ENCODE results near the gene NCOA7.
"Not testable (repeated sequence)": the region's sequence is repeated elsewhere in the genome, so short reads cannot be mapped to it uniquely, and the experiment has no call there.

The NCOA7 gene

DNA sequence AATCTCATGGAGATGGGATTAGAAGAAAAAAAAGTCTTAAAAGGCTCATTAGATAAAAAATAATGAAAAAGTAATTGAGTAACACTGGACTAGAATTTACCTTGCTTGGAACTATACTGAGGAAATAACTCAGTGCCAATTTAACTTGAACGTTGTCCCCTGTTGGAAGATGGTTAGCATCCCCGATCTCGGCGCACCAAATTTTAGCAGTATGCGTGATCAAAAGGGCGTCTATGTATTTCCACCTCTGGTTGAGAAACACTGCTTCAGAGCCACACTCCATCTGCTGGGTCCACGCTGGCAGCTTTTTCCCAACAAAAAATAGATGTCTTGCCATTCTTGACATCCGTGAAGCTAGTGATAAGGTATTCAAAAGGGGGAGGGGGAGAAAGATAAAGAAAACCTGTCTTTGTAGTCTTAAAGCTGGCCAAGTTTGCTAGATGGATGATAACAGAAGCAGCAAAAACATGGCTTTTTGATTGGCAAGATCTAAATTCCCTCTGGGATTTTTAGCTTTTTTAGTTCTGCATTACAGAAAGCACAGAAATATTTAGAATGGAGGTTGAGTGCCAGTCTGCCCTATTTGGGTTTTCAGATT, 172.2 kb downstream of the NCOA7 start:
- no peak for DNase-seq (ENCODE audit: low read depth)
- TF ChIP-seq, protein P1, sequence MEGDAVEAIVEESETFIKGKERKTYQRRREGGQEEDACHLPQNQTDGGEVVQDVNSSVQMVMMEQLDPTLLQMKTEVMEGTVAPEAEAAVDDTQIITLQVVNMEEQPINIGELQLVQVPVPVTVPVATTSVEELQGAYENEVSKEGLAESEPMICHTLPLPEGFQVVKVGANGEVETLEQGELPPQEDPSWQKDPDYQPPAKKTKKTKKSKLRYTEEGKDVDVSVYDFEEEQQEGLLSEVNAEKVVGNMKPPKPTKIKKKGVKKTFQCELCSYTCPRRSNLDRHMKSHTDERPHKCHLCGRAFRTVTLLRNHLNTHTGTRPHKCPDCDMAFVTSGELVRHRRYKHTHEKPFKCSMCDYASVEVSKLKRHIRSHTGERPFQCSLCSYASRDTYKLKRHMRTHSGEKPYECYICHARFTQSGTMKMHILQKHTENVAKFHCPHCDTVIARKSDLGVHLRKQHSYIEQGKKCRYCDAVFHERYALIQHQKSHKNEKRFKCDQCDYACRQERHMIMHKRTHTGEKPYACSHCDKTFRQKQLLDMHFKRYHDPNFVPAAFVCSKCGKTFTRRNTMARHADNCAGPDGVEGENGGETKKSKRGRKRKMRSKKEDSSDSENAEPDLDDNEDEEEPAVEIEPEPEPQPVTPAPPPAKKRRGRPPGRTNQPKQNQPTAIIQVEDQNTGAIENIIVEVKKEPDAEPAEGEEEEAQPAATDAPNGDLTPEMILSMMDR (IDR thresholded peaks at IDR 0.05; ENCODE audit: low read length, missing control alignments), result no peak
- H3K4me3 ChIP-seq (replicated peaks; ENCODE audit: low read depth, low read length), result no peak overlapping the region

DNA sequence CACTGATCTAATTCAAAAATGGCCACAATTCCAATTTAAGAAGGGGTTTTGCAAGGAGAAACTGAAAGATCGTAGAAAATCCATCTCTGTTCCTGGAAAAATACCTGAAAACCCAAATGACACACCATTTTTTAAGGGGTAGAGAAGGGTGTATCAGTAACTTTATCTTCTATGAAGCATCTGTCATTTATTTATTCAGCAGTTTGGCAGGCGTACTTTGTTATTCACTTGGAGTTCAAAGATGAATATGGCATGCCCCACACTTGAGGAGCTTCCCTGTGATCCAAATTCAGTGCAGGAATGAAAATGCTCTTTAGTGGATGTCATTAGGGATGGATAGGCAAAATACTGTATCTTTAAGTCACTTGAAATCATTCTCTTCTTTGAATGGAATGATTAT, 173.1 kb downstream of the NCOA7 start:
- TF ChIP-seq, protein P1 (IDR thresholded peaks at IDR 0.05; ENCODE audit: low read length, missing control alignments), result no peak
- no peak overlapping the region for H3K4me3 ChIP-seq (replicated peaks; ENCODE audit: low read depth, low read length)
- no peak for DNase-seq (ENCODE audit: low read depth)

DNA sequence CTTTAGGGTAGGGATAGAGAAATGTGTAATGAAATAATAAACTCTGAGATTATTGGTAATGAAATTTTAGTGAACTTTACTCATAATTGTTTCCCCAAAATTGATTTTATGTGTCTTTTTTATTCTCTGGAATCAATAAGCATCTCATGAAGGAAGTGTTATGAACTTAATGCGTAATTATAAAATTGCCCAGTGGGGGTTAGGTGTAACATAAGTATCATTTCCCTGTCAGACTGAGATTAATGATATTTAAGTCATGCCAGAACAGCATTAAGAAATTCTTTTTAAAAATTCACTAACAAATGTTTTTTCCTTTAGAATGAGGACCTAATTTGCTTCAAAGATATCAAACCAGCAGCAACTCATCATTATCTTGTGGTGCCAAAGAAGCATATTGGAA, 175.8 kb downstream of the NCOA7 start:
- H3K4me3 ChIP-seq (replicated peaks; ENCODE audit: low read depth, low read length), result no peak overlapping the region
- no peak for DNase-seq (ENCODE audit: low read depth)
- TF ChIP-seq, protein P1 (IDR thresholded peaks at IDR 0.05; ENCODE audit: low read length, missing control alignments), result no peak

DNA sequence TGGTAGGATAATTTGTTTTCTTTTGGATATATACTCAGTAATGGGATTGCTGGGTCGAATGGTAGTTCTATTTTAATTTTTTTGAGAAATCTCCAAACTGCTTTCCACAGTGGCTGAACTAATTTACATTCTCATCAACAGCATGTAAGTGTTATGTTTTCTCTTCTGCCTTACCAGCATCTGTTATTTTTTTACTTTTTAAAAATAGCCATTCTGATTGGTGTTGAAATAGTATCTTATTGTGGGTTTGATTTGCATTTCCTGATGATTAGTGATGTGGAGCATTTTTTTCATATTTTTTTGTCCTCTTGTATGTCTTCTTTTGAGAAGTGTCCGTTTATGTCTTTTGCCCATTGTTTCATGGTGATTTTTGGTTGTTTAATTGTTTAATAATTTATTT, 177.7 kb downstream of the NCOA7 start:
- no peak overlapping the region for H3K4me3 ChIP-seq (replicated peaks; ENCODE audit: low read depth, low read length)
- TF ChIP-seq, protein P1 (IDR thresholded peaks at IDR 0.05; ENCODE audit: low read length, missing control alignments), result no peak
- no peak for DNase-seq (ENCODE audit: low read depth)

DNA sequence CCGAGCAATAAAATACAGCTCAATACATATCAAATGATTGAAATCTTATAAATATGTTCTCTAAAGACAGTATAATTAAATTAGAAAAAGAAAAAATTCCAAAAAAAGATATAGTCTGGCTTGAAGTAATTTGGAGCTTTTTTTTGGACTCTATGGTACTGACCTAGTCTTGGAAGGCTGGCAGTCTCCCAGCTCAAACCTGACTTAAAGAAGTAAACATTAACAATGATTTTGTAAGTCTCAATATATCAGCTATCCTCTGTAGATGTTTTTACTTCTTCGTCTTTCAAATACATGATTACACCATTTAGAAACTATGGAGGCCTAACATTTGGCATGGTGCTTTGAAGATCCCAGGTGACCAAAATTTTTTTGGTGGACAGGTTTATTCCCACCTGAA, 180.0 kb downstream of the NCOA7 start:
- TF ChIP-seq, protein P1 (IDR thresholded peaks at IDR 0.05; ENCODE audit: low read length, missing control alignments), result no peak

DNA sequence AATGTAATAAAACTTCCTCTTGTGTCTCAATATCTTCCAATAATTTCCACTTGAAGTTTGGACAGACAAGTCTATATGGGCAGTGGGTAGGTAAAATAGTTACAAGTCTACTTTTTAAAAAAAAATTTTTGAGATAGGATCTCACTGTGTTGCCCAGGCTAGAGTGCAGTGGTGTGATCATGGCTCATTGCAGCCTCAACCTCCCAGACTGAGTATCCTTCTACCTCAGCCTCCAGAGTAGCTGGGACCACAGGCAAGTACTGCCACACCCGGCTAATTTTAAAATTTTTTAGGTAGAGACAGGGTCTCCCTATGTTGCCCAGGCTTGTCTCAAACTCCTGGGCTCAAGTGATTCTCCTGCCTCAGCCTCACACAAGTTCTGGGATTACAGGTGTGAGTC, 181.7 kb downstream of the NCOA7 start:
- DNase-seq (ENCODE audit: low read depth), result not testable (repeated sequence)

More for the DNA sequence above, 180.0 kb downstream of the NCOA7 start:
- DNase-seq (ENCODE audit: low read depth), result no peak
- no peak overlapping the region for H3K4me3 ChIP-seq (replicated peaks; ENCODE audit: low read depth, low read length)

DNA sequence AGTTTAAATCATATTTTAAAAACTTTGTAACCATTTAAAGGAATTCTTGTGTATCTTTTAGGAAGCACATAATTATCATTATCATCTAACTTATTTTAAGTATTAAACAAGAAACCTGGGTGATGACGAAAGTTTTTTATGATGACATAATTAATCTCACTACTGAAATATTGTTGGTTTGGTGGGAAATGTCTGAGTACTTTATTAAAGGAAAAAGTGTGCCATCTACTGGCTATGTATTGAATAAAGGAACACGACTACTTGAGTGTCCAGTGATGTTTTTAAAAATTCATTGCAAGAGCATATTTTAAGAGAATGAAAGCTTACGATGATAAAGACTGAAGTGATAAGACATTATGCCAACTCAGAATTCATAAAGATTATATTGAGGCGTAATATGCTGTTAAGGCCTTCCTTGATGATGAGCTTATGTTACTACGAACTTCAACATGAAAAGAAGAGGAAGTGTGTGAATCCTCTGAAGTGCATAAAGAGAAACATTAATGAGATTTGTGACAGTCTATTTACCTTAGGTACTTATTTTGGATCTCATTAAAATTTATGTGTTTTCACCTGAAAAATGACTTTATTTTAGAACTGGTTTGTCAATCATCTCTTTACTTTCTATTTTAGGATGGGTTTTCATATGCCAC, 183.6 kb downstream of the NCOA7 start:
- TF ChIP-seq, protein P1 (IDR thresholded peaks at IDR 0.05; ENCODE audit: low read length, missing control alignments), result peak; percentile 50
- DNase-seq (ENCODE audit: low read depth), result peak; percentile 85
- no peak overlapping the region for H3K4me3 ChIP-seq (replicated peaks; ENCODE audit: low read depth, low read length)

More for the DNA sequence above, 181.7 kb downstream of the NCOA7 start:
- H3K4me3 ChIP-seq (replicated peaks; ENCODE audit: low read depth, low read length), result not testable (repeated sequence)
